HG02678 (cell line): ENCODE results near the gene THAP5.

ENCODE experiments used
- ATAC-seq: cut with Tn5 transposase; IDR thresholded peaks from one replicate; pipeline ENCODE4 v1.9.1; 2021; ENCODE audit warnings: mild to moderate bottlenecking, moderate library complexity; ENCODE audit not compliant: unreplicated experiment

The THAP5 gene

DNA sequence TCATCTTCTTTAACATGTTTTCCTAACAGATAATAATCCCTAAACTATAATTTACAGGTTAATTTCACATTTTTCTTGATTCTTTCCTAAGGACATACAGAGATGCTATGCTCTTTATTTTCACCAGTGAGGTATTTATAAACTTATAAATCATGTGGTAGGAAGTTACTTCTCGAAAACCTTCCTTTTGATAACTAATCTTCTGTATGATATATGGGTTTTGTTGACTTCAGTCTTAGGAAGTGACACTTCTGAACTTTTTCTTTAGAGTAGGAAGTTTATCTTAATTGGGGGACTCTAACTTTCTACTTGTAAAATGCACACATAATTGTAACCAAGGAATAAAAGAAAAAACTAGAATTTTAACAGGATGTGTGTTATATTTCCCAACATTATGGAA lies 33.8 kb downstream of the THAP5 start:
- ATAC-seq, result no peak

DNA sequence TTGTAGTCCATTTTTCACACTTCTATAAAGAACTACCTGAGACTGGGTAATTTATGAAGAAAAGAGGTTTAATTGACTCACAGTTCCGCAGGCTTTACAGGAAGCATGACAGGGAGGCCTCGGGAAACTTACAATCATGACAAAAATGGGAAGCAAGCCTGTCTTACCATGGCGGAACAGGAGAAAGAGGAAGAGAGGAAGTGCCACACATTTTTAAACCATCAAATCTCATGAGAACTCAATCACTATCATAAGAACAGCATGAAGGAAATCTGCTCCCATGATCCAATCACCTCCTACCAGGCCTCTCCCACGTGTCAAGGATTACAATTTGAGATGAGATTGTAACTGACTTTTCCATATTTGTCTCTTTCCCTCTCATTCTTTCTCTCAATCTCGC lies 34.2 kb downstream of the THAP5 start:
- no peak for ATAC-seq

GRCh38 chr7:108533712-108534111 lies 35.8 kb downstream of the THAP5 start:
- ATAC-seq, result no peak

- ATAC-seq, result no peak
Measured at GRCh38 chr7:108529341-108529740, 40.2 kb downstream of the THAP5 start.

DNA sequence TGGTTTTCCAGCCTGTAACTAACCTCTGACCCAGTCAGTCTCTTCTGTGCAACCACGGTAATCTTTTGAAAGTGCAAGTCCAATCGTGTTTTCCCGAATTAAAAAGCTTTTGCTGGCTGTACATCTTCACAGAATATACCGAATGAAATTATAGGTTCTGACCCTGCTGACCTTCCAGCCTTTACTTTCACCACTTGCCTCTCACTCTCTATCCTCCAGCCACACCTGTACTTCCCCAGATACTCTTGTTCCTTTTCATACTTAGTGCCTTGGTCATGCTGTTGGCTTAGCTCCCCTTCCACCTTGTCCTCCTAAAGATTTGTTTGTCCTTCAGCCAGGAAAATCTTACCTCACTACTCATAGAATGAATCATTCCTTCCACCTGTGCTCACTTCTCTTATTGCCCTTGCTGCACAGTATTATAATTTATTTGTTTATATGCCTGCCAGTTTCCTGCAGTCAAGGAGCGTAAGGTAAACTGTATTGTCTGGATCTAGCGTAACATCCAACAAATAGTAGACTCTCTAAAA lies 41.3 kb downstream of the THAP5 start:
- ATAC-seq, result no peak

DNA sequence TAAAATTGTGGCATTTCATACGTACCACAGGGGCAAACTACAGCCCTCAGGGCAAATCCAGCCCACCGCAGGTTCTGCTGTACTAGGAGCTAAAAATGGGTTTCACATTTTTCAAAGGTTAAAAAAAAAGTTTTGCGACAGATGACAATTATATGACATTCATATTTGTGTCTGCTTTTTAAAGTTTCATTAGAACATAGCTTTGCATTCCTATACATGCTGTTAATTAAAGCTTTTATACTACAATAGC lies 42.8 kb downstream of the THAP5 start:
- ATAC-seq, result no peak

DNA sequence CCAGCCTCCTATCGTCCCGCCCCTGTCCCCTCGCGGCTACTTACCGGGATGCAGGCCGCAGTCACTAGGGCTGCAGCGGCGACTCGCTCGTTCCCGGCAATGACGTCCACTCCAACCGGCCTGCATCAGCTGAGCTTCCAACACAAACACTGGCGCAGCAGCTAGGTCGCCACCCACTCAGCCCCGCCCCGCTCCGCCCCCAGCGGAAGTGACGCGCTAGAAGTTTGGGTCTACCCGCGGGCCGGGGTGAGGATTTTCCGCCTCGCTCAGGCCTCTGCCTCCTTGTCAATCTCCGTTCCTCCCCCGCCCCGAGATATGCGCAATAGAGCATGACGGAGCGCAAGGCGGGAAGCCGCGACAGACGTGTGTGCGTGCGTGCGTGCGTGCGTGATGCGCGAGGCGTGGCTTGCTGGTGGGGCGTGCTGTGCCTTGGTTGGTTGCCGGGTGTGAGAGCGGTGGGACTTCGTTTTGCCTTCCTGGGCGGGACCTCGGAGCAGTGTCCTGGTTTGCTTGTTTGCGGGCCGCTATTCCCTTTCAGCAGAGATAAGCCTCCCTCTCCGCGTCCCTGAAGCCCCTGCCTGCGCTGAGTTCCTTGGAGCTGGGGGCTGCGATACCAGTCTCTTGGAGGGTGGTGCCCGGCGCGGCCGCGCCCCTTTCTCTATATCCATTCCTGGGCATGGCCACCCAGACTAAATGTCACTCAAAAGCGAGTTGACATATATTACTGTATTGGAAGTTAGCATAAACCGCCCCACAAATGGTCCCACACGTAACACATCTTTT lies 43.3 kb downstream of the THAP5 start, which contains the start of gene PNPLA8:
Gene PNPLA8 (minus strand): TSS at position 151 of the 783 bp plus-strand sequence. CDS start 10,644 bp downstream, outside the sequence.
- ATAC-seq, result peak; percentile 90

GRCh38 chr7:108525327-108525984 lies 44.0 kb downstream of the THAP5 start:
- ATAC-seq, result peak; percentile 42

- no peak for ATAC-seq
Measured at GRCh38 chr7:108522780-108523179, 46.7 kb downstream of the THAP5 start.

DNA sequence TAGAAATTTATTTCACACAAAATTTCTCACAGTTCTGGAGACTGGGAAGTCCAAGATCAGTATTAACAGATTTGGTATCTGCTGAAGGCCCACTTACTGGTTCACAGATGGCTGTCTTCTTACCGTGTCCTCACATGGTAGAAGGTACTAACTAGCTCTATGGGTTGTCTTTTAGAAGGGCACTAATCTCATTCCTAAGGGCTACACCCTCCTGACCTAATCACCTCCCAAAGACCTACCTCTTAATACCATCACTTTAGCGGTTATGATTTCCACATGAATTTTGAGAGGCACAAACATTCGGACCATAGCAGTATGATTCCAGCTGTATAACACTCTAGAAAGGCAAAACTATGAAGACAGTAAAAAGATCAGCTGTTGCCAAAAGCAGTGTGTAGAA lies 51.6 kb downstream of the THAP5 start:
- ATAC-seq, result no peak

DNA sequence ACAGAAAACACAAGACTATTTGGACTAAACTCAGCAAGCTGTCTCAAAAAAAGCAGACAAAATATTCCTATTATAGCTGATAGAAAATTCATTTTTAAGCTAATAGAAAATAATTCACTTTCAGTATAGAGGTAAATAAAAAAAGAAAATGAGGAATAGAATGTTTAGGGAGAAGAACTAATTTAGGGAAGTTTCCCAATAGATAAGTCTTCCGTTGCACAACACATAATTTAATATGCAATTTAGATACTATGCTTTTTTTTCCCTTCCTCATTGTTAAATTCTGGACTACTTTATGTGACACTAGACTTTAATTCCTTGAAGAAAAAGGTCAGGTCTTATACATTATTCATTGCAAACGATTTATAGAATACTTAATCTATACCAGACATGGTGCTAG lies 53.9 kb downstream of the THAP5 start:
- ATAC-seq, result no peak

DNA sequence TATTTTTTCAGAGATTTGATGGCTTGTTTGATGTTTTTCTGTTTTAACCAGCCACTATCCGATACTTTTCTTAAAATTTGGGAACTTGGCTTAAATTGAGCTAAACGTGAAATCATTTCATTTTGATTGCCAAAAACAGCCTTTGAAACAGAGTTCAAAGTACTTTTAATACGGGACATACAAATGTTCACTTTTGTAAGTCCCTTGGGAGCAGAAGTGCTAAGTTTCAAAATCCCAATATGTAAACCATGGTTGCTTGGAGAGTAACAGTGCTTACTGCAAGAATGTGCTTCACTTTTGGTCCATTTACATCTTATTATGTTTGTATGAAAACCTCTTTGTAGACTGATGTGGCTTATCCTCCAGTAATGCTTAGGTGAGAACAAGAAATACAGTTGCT lies 54.5 kb downstream of the THAP5 start:
- no peak for ATAC-seq
